ENCODE measurements around the gene MYT1.

DNA sequence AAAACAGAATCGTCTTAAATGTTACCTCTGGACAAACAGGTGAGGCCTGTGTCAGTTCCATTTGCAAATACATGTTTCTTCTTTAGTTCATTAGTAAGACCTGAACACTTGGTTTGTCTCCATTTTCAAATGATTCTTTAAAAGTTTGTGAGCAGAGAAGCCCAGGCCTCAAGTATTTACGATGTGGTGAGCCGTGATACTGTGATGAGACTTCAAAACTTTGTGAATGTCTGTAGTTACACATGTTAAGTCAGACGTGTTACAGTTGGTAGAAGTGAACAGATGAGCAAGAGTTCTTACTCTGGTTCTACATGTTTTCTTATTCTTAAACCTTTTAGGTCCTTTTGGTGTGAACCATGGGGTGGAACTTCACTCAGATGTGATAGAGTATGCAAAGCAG lies 99.8 kb downstream of the MYT1 start:
- TF ChIP-seq CTCF (IDR thresholded peaks at IDR 0.05) (no peak), POLR2A (IDR thresholded peaks at IDR 0.05) (no peak)
